Hepatocyte (in vitro differentiated cells): ENCODE data around the gene NCOA7. TPM values are rescaled to one million over a fixed set of nuclear protein-coding genes. Genes with fewer than 3 reads are reported as not detected.

Source experiments
- DNase-seq: peaks from one replicate; pipeline ENCODE4 v3.0.0-alpha.2; 2016; ENCODE audit warnings: low spot score
- H2AFZ ChIP-seq: fragments of 200-600 bp; sonication (generic); 2 replicates; pipeline ENCODE4 v1.6.0; 2016; ENCODE audit warnings: antibody characterized with exemption, mild to moderate bottlenecking
- H3K27ac ChIP-seq: fragments of 200-600 bp; sonication (generic); 2 replicates; pipeline ENCODE4 v1.5.1; 2016; ENCODE audit warnings: mild to moderate bottlenecking
- H3K27me3 ChIP-seq: fragments of 200-600 bp; sonication (generic); 2 replicates; pipeline ENCODE4 v1.6.1; 2016
- H3K36me3 ChIP-seq: fragments of 200-600 bp; sonication (generic); replicated peaks from 2 replicates; pipeline ENCODE4 v1.5.1; 2016; ENCODE audit warnings: low read depth; ENCODE audit not compliant: insufficient read depth
- H3K4me1 ChIP-seq: fragments of 200-600 bp; sonication (generic); 2 replicates; pipeline ENCODE4 v1.5.1; 2016; ENCODE audit warnings: mild to moderate bottlenecking, moderate library complexity; ENCODE audit not compliant: insufficient read depth
- H3K4me2 ChIP-seq: fragments of 200-600 bp; sonication (generic); 2 replicates; pipeline ENCODE4 v1.6.0; 2016
- H3K4me3 ChIP-seq: fragments of 200-600 bp; sonication (generic); 2 replicates; pipeline ENCODE4 v1.5.1; 2016; ENCODE audit warnings: mild to moderate bottlenecking
- H3K79me2 ChIP-seq: fragments of 200-600 bp; sonication (generic); 2 replicates; pipeline ENCODE4 v1.6.0; 2017; ENCODE audit warnings: mild to moderate bottlenecking
- H3K9me2 ChIP-seq: fragments of 200-600 bp; sonication (generic); replicated peaks from 2 replicates; pipeline ENCODE4 v1.6.0; 2017; ENCODE audit warnings: mild to moderate bottlenecking; ENCODE audit not compliant: insufficient read depth
- H3K9me3 ChIP-seq: fragments of 200-600 bp; sonication (generic); 2 replicates; pipeline ENCODE4 v1.5.1; 2016; ENCODE audit warnings: low read depth, mild to moderate bottlenecking
- H4K20me1 ChIP-seq: fragments of 200-600 bp; sonication (generic); 2 replicates; pipeline ENCODE4 v1.6.0; 2016; ENCODE audit warnings: mild to moderate bottlenecking; ENCODE audit not compliant: insufficient read depth, poor library complexity, severe bottlenecking
- CTCF ChIP-seq: fragments of 200-600 bp; sonication (generic); IDR thresholded peaks from 2 replicates; pipeline ENCODE4 v1.5.1; 2016; ENCODE audit warnings: antibody characterized with exemption, mild to moderate bottlenecking; ENCODE audit not compliant: poor library complexity
- EZH2 ChIP-seq: fragments of 200-600 bp; sonication (generic); IDR thresholded peaks from 2 replicates; pipeline ENCODE4 v1.6.1; 2016; ENCODE audit warnings: antibody characterized with exemption, mild to moderate bottlenecking, borderline replicate concordance
- EZH2phosphoT487 ChIP-seq: fragments of 200-600 bp; sonication (generic); IDR thresholded peaks from one replicate; pipeline ENCODE4 v1.6.1; 2018; ENCODE audit warnings: antibody characterized with exemption, mild to moderate bottlenecking, low read depth, moderate library complexity; ENCODE audit not compliant: unreplicated experiment, severe bottlenecking
- WGBS: methylation state at CpG from one replicate; pipeline ENCODE4 v1.1.6; 2016; ENCODE audit warnings: low lambda C conversion rate; ENCODE audit errors: missing lambda C conversion rate; 5-methylcytosine and 5-hydroxymethylcytosine counted together
- polyA plus RNA-seq: library from polyadenylated mRNA; unstranded; fragments of >200 nt; fragmentation: Nextera tagmentation; extraction: Ambion mirVana; gene quantifications from 2 replicates; pipeline ENCODE4 v1.2.1, GENCODE V29; 2016
- total RNA-seq: library from RNA; depleted of rRNA; stranded (reverse); fragments of >200 nt; gene quantifications from 2 replicates; pipeline ENCODE4 v1.2.3, GENCODE V29; 2014

NCOA7 gene
- total and polyA plus RNA-seq, 2 experiments from 2014 or later: 17.3 to 42.0 TPM

GRCh38 chr6:125943528-125944433, 153.0 kb downstream of the NCOA7 start:
- no peak overlapping the region for H3K4me3 ChIP-seq
- WGBS: 80% methylated on average over 4 of the region's 4 CpGs
- H3K4me1 ChIP-seq: peaks cover 52% of the 10 kb centered on the region
- no peak for TF ChIP-seq EZH2
- TF ChIP-seq CTCF: no peak
- no peak for TF ChIP-seq EZH2phosphoT487
- H4K20me1 ChIP-seq: no peaks in the 10 kb centered on the region
- H2AFZ ChIP-seq: no peak overlapping the region
- no peaks in the 10 kb centered on the region for H3K27me3 ChIP-seq
- no peaks in the 10 kb centered on the region for H3K36me3 ChIP-seq
- H3K9me3 ChIP-seq: no peaks in the 10 kb centered on the region
- H3K4me2 ChIP-seq: peak overlapping the region; percentile 34
- no peaks in the 10 kb centered on the region for H3K79me2 ChIP-seq
- no peaks in the 10 kb centered on the region for H3K9me2 ChIP-seq
- no peak for DNase-seq
- H3K27ac ChIP-seq: peak overlapping the region; percentile 93

DNA sequence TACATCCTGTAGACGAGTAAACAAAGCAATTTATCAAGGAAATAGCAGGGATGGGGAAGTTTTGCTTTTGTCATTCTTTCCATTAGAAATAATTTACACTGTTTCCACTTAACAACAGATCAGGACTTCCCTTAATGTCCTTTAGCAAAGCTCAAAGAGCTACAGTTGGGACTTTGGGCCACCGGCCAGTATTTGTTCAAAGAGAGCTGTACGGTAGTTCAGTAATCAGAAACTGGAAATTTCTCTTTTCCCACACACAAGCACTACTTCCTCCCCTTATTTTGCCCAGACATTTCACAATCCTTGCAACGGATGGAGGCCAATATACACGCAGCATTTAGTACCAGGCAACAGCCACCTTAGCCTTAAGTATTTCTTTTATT, 153.7 kb downstream of the NCOA7 start:
- H3K4me2 ChIP-seq: peak overlapping the region; percentile 34
- 19% methylated on average over 5 of the region's 5 CpGs for WGBS
- H3K4me1 ChIP-seq: peaks cover 51% of the 10 kb centered on the region
- H3K36me3 ChIP-seq: no peaks in the 10 kb centered on the region
- no peaks in the 10 kb centered on the region for H3K27me3 ChIP-seq
- H3K79me2 ChIP-seq: no peaks in the 10 kb centered on the region
- no peak overlapping the region for H3K4me3 ChIP-seq
- peak overlapping the region; percentile 93 for H3K27ac ChIP-seq
- DNase-seq: peak; percentile 72
- TF ChIP-seq EZH2phosphoT487: no peak
- no peak for TF ChIP-seq CTCF
- no peak for TF ChIP-seq EZH2
- no peaks in the 10 kb centered on the region for H3K9me2 ChIP-seq
- H4K20me1 ChIP-seq: no peaks in the 10 kb centered on the region
- no peaks in the 10 kb centered on the region for H3K9me3 ChIP-seq
- H2AFZ ChIP-seq: no peak overlapping the region

- DNase-seq: no peak
- Histone ChIP-seq H3K9me2 (no peaks in the 10 kb centered on the region), H3K36me3 (no peaks in the 10 kb centered on the region), H3K27ac (peak overlapping the region; percentile 93), H2AFZ (no peak overlapping the region), H4K20me1 (no peaks in the 10 kb centered on the region), H3K4me1 (peaks cover 51% of the 10 kb centered on the region), H3K27me3 (no peaks in the 10 kb centered on the region), H3K9me3 (no peaks in the 10 kb centered on the region), H3K79me2 (no peaks in the 10 kb centered on the region), H3K4me2 (peak overlapping the region; percentile 34), H3K4me3 (no peak overlapping the region)
- no peak for TF ChIP-seq EZH2
- no peak for TF ChIP-seq EZH2phosphoT487
- TF ChIP-seq CTCF: no peak
- WGBS: 86% methylated on average over 1 of the region's 1 CpG
These were observed 154.1 kb downstream of the NCOA7 start for GRCh38 chr6:125944896-125945295.
